GM19467 (cell line): Measurements from ENCODE around the gene HSPD1.

Experiments
- ATAC-seq: cut with Tn5 transposase; IDR thresholded peaks from one replicate; pipeline ENCODE4 v1.9.1; 2021; ENCODE audit warnings: mild to moderate bottlenecking, moderate library complexity; ENCODE audit not compliant: unreplicated experiment

The HSPD1 gene

GRCh38 chr2:197499594-197500502 is at the start of gene HSPD1, which contains the start of gene HSPE1:
HSPD1 (minus strand) TSS chr2:197499840; CDS start chr2:197498848, 992 bp downstream.
HSPE1 (plus strand) TSS chr2:197500379; CDS start chr2:197500437, 58 bp downstream.
- peak; percentile 82 for ATAC-seq

GRCh38 chr2:197548582-197548981 is 48.9 kb upstream of the HSPD1 start:
- no peak for ATAC-seq

GRCh38 chr2:197547163-197547900 is 47.7 kb upstream of the HSPD1 start:
- no peak for ATAC-seq

- ATAC-seq: no peak
Observed at GRCh38 chr2:197543206-197543605, 43.6 kb upstream of the HSPD1 start.

- no peak for ATAC-seq
Observed at GRCh38 chr2:197539734-197540133, 40.1 kb upstream of the HSPD1 start.

- ATAC-seq: no peak
Observed at GRCh38 chr2:197538412-197538811, 38.8 kb upstream of the HSPD1 start.

GRCh38 chr2:197517150-197517549 is 17.5 kb upstream of the HSPD1 start:
- no peak for ATAC-seq

- ATAC-seq: peak; percentile 6
Observed at GRCh38 chr2:197516393-197516761, 16.7 kb upstream of the HSPD1 start.

- ATAC-seq: peak; percentile 94
Observed at GRCh38 chr2:197515739-197516392, 16.2 kb upstream of the HSPD1 start, which contains the start of gene MOB4. MOB4 (plus strand) TSS chr2:197516066; CDS start chr2:197516087, 21 bp downstream.

GRCh38 chr2:197515315-197515738 is 15.7 kb upstream of the HSPD1 start:
- peak; percentile 8 for ATAC-seq

GRCh38 chr2:197514754-197515153 is 15.1 kb upstream of the HSPD1 start:
- no peak for ATAC-seq

- ATAC-seq: no peak
Observed at GRCh38 chr2:197513915-197514314, 14.3 kb upstream of the HSPD1 start.

GRCh38 chr2:197506658-197507057 is 7.0 kb upstream of the HSPD1 start:
- ATAC-seq: no peak

GRCh38 chr2:197504512-197504911 is 4.9 kb upstream of the HSPD1 start:
- no peak for ATAC-seq

- ATAC-seq: no peak
Observed at GRCh38 chr2:197504000-197504399, 4.4 kb upstream of the HSPD1 start.

- no peak for ATAC-seq
Observed at GRCh38 chr2:197502685-197503084, 3.0 kb upstream of the HSPD1 start.

GRCh38 chr2:197502201-197502600 is 2.6 kb upstream of the HSPD1 start:
- ATAC-seq: no peak

- no peak for ATAC-seq
Observed at GRCh38 chr2:197500503-197501131, 977 bp upstream of the HSPD1 start.

- ATAC-seq: peak; percentile 18
Observed at GRCh38 chr2:197498937-197499593, 575 bp downstream of the HSPD1 start.

- ATAC-seq: no peak
Observed at GRCh38 chr2:197498235-197498936, 1.3 kb downstream of the HSPD1 start.
